NCI-H146 treated with DMSO at 0.1 percent for 48 hours (cell line): ENCODE measurements around the gene FAM170B.

Experiments used
- DNase-seq: peaks from one replicate; lab custom pipeline; 2025; ENCODE audit not compliant: unreplicated experiment; lab: John Stamatoyannopoulos, UW

The FAM170B gene

GRCh38 chr10:49169776-49170175, 36.0 kb upstream of the FAM170B start:
- no peak for DNase-seq

- no peak for DNase-seq
These were observed 35.1 kb upstream of the FAM170B start for GRCh38 chr10:49168831-49169500.

- DNase-seq = no peak
These were observed 34.3 kb upstream of the FAM170B start for GRCh38 chr10:49168171-49168540.

- DNase-seq = no peak
These were observed 33.8 kb upstream of the FAM170B start for GRCh38 chr10:49167425-49168170.

GRCh38 chr10:49166484-49167400, 32.9 kb upstream of the FAM170B start:
- no peak for DNase-seq

- DNase-seq = no peak
These were observed 32.1 kb upstream of the FAM170B start for GRCh38 chr10:49165821-49166483.

- DNase-seq = no peak
These were observed 31.4 kb upstream of the FAM170B start for GRCh38 chr10:49165259-49165658.

- DNase-seq = peak; percentile 11
These were observed 30.9 kb upstream of the FAM170B start for GRCh38 chr10:49164559-49165188.

- DNase-seq = no peak
These were observed 29.9 kb upstream of the FAM170B start for GRCh38 chr10:49163741-49164140.

GRCh38 chr10:49162761-49163310, 29.0 kb upstream of the FAM170B start:
- no peak for DNase-seq

- DNase-seq = no peak
These were observed 28.2 kb upstream of the FAM170B start for GRCh38 chr10:49162063-49162462.

- DNase-seq = peak; percentile 44
These were observed 27.7 kb upstream of the FAM170B start for GRCh38 chr10:49161411-49161997.

- DNase-seq = no peak
These were observed 27.0 kb upstream of the FAM170B start for GRCh38 chr10:49160814-49161213.

GRCh38 chr10:49160110-49160509, 26.3 kb upstream of the FAM170B start:
- DNase-seq = no peak

GRCh38 chr10:49158915-49159314, 25.1 kb upstream of the FAM170B start:
- no peak for DNase-seq

GRCh38 chr10:49158404-49158803, 24.6 kb upstream of the FAM170B start:
- no peak for DNase-seq

GRCh38 chr10:49157229-49157628, 23.4 kb upstream of the FAM170B start:
- no peak for DNase-seq

GRCh38 chr10:49154641-49155040, 20.8 kb upstream of the FAM170B start:
- DNase-seq = peak; percentile 18

GRCh38 chr10:49153971-49154370, 20.1 kb upstream of the FAM170B start:
- no peak for DNase-seq

- DNase-seq = no peak
These were observed 19.3 kb upstream of the FAM170B start for GRCh38 chr10:49153115-49153514.
